ENCODE measurements around the gene ANTXR1. TPM values are rescaled to one million over a fixed set of nuclear protein-coding genes. Genes with fewer than 3 reads are reported as not detected.

ANTXR1 gene
- total RNA-seq, 1 experiment from 2014 or later, result 37.3 TPM

GRCh38 chr2:69113627-69114026 lies 100.6 kb downstream of the ANTXR1 start:
- no peaks in the 10 kb centered on the region for H3K23me2 ChIP-seq (ENCODE audit: insufficient read length, low read depth, low read length, poor library complexity, severe bottlenecking)
- no peak overlapping the region for H2BK120ac ChIP-seq (ENCODE audit: low read depth, low read length, poor library complexity, severe bottlenecking)
- H3K36me3 Mint-ChIP-seq (ENCODE audit: insufficient read depth in 1 of 3, low read depth in 3 of 3), result peaks cover 4 to 6% (median 6%) of the 10 kb centered on the region in 3 experiments; a peak in 4 of 7 replicates
- peaks cover 8% of the 10 kb centered on the region for H3K4me1 ChIP-seq (ENCODE audit: insufficient read depth, low read length)
- no peak overlapping the region for H3K4ac ChIP-seq (ENCODE audit: low read depth, low read length)
- H2AK5ac ChIP-seq (ENCODE audit: insufficient read length, low read length), result no peak overlapping the region
- H3K27me3 Mint-ChIP-seq (ENCODE audit: low read depth), result no peaks in the 10 kb centered on the region
- no peak overlapping the region for H2BK20ac ChIP-seq (ENCODE audit: low read depth, low read length, poor library complexity, severe bottlenecking)
- H3K4me3 Mint-ChIP-seq, result no peak overlapping the region
- no peaks in the 10 kb centered on the region for H3K79me2 ChIP-seq (ENCODE audit: insufficient read depth, low read length)
- no peaks in the 10 kb centered on the region for H3K27me3 ChIP-seq (ENCODE audit: insufficient read depth, low read length)
- no peak overlapping the region for H3K18ac ChIP-seq (ENCODE audit: insufficient read length, low read depth, low read length)
- no peak overlapping the region for H4K91ac ChIP-seq (ENCODE audit: insufficient read length, low read depth, low read length)
- H2AFZ ChIP-seq (ENCODE audit: low read length), result no peak overlapping the region
- H2BK15ac ChIP-seq (ENCODE audit: low read depth, low read length), result no peak overlapping the region
- H3T11ph ChIP-seq (ENCODE audit: low read length), result no peak overlapping the region
- H3K9me3 ChIP-seq (ENCODE audit: control insufficient read depth, low read depth, low read length), result no peaks in the 10 kb centered on the region
- no peak overlapping the region for H4K5ac ChIP-seq (ENCODE audit: insufficient read length, low read depth, low read length)
- no peak for DNase-seq
- H3K4me2 ChIP-seq (ENCODE audit: insufficient read depth, insufficient read length, low read length), result no peak overlapping the region
- no peaks in the 10 kb centered on the region for H3K9me3 Mint-ChIP-seq
- H2BK5ac ChIP-seq (ENCODE audit: insufficient read length, low read length), result no peak overlapping the region
- no peak for TF ChIP-seq CTCF (conservative IDR thresholded peaks at IDR 0.05)
- H4K20me1 ChIP-seq (ENCODE audit: control insufficient read depth, insufficient read depth, insufficient read length), result no peaks in the 10 kb centered on the region
- H3K23ac ChIP-seq (ENCODE audit: insufficient read length, low read depth, low read length), result no peak overlapping the region
- no peak overlapping the region for H3K27ac ChIP-seq (ENCODE audit: insufficient read length, low read depth, low read length)
- no peaks in the 10 kb centered on the region for H3K79me1 ChIP-seq (ENCODE audit: insufficient read depth, low read depth, low read length, poor library complexity, severe bottlenecking)
- H3K14ac ChIP-seq (ENCODE audit: insufficient read depth, low read length), result no peak overlapping the region
- H3K27ac Mint-ChIP-seq, result no peak overlapping the region
- H3K56ac ChIP-seq (ENCODE audit: insufficient read length, low read depth, low read length), result no peak overlapping the region
- no peak overlapping the region for H3K9ac ChIP-seq (ENCODE audit: extremely low read depth, insufficient read length, low read length)
- no CpG with 5 or more reads among the region's 3 CpGs for WGBS (ENCODE audit: extremely low coverage, insufficient read length, low lambda C conversion rate)
- H4K8ac ChIP-seq (replicated peaks; ENCODE audit: insufficient read length, low read depth, low read length), result no peak overlapping the region
- H2BK12ac ChIP-seq (ENCODE audit: insufficient read length, low read depth, low read length), result no peak overlapping the region
- peaks cover 25 to 34% of the 10 kb centered on the region in 2 experiments for H3K4me1 Mint-ChIP-seq
